ENCODE data around the gene SGCD. TPM values are rescaled to one million over a fixed set of nuclear protein-coding genes. Genes with fewer than 3 reads are reported as not detected.

The SGCD gene
- polyA plus RNA-seq, 1 of the 3 experiments (the other 2 are of a cell fraction), result 0.87 TPM

- CTCF ChIA-PET, result no interaction called here
- H3K4me1 ChIP-seq (ENCODE audit: control insufficient read depth in 1 of 2, insufficient read depth in 2 of 2, low read depth in 1 of 2, low read length in 1 of 2), result no peaks in the 10 kb centered on the region
- H3K27me3 ChIP-seq (ENCODE audit: insufficient read depth), result no peaks in the 10 kb centered on the region
- no peaks in the 10 kb centered on the region for H3K9me3 ChIP-seq
- no peak overlapping the region for H3K4me2 ChIP-seq
- WGBS (ENCODE audit: low lambda C conversion rate), result 32% methylated on average over 2 of the region's 5 CpGs
- H3K79me2 ChIP-seq (ENCODE audit: insufficient read depth), result no peaks in the 10 kb centered on the region
- DNase-seq, result no peak
- H3K4me3 ChIP-seq (ENCODE audit: low read depth in 2 of 2, low read length in 1 of 2), result no peak overlapping the region
- H3F3A ChIP-seq (replicated peaks; ENCODE audit: insufficient read depth), result no peaks in the 10 kb centered on the region
- H4K20me1 ChIP-seq (ENCODE audit: insufficient read depth), result no peaks in the 10 kb centered on the region
- no peak overlapping the region for H3K27ac ChIP-seq (ENCODE audit: low read depth in 2 of 2, low read length in 1 of 2)
- H2AFZ ChIP-seq (ENCODE audit: low read depth), result no peak overlapping the region
- TF ChIP-seq ELF1 (IDR thresholded peaks at IDR 0.05) (no peak), TCF12 (IDR thresholded peaks at IDR 0.05) (no peak), GATA2 (CRISPR knock-in tag; IDR thresholded peaks at IDR 0.05) (no peak), TEAD4 (IDR thresholded peaks at IDR 0.05; ENCODE audit: borderline replicate concordance, insufficient read depth) (no peak), RAD21 (IDR thresholded peaks at IDR 0.05; ENCODE audit: low read length) (no peak)
- POLR2A ChIA-PET, result no interaction called here
- no peak overlapping the region for H3K9ac ChIP-seq
- no peaks in the 10 kb centered on the region for H3K36me3 ChIP-seq (replicated peaks in 1 of 2; ENCODE audit: control insufficient read depth in 1 of 2, insufficient read depth in 2 of 2, low read length in 1 of 2)
- no peaks in the 10 kb centered on the region for H3K9me2 ChIP-seq
These were observed 178.1 kb downstream of the SGCD start for GRCh38 chr5:156505101-156505500.

GRCh38 chr5:156513123-156513815, 186.3 kb downstream of the SGCD start:
- no peak overlapping the region for H3K4me3 ChIP-seq (ENCODE audit: low read depth in 2 of 2, low read length in 1 of 2)
- H2AFZ ChIP-seq (ENCODE audit: low read depth), result no peak overlapping the region
- POLR2A ChIA-PET, result no interaction called here
- no peaks in the 10 kb centered on the region for H3K36me3 ChIP-seq (replicated peaks in 1 of 2; ENCODE audit: control insufficient read depth in 1 of 2, insufficient read depth in 2 of 2, low read length in 1 of 2)
- H3K9me2 ChIP-seq, result no peaks in the 10 kb centered on the region
- no peaks in the 10 kb centered on the region for H3F3A ChIP-seq (replicated peaks; ENCODE audit: insufficient read depth)
- no peaks in the 10 kb centered on the region; the same call in 1 of the 2 replicates for H3K9me3 ChIP-seq
- H3K9ac ChIP-seq, result no peak overlapping the region
- H3K4me2 ChIP-seq, result no peak overlapping the region
- TF ChIP-seq, protein P1, sequence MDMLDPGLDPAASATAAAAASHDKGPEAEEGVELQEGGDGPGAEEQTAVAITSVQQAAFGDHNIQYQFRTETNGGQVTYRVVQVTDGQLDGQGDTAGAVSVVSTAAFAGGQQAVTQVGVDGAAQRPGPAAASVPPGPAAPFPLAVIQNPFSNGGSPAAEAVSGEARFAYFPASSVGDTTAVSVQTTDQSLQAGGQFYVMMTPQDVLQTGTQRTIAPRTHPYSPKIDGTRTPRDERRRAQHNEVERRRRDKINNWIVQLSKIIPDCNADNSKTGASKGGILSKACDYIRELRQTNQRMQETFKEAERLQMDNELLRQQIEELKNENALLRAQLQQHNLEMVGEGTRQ (IDR thresholded peaks at IDR 0.05; ENCODE audit: borderline replicate concordance, low read depth, low read length), result no peak
- TF ChIP-seq RFX5 (IDR thresholded peaks at IDR 0.05; ENCODE audit: low read length), result no peak
- TF ChIP-seq, protein P2, sequence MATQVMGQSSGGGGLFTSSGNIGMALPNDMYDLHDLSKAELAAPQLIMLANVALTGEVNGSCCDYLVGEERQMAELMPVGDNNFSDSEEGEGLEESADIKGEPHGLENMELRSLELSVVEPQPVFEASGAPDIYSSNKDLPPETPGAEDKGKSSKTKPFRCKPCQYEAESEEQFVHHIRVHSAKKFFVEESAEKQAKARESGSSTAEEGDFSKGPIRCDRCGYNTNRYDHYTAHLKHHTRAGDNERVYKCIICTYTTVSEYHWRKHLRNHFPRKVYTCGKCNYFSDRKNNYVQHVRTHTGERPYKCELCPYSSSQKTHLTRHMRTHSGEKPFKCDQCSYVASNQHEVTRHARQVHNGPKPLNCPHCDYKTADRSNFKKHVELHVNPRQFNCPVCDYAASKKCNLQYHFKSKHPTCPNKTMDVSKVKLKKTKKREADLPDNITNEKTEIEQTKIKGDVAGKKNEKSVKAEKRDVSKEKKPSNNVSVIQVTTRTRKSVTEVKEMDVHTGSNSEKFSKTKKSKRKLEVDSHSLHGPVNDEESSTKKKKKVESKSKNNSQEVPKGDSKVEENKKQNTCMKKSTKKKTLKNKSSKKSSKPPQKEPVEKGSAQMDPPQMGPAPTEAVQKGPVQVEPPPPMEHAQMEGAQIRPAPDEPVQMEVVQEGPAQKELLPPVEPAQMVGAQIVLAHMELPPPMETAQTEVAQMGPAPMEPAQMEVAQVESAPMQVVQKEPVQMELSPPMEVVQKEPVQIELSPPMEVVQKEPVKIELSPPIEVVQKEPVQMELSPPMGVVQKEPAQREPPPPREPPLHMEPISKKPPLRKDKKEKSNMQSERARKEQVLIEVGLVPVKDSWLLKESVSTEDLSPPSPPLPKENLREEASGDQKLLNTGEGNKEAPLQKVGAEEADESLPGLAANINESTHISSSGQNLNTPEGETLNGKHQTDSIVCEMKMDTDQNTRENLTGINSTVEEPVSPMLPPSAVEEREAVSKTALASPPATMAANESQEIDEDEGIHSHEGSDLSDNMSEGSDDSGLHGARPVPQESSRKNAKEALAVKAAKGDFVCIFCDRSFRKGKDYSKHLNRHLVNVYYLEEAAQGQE (IDR thresholded peaks at IDR 0.05; ENCODE audit: low read depth, low read length), result no peak
- no peak for TF ChIP-seq POLR2AphosphoS5 (IDR thresholded peaks at IDR 0.05; ENCODE audit: low read depth, low read length)
- TF ChIP-seq GABPA (IDR thresholded peaks at IDR 0.05; ENCODE audit: low read depth), result no peak
- TF ChIP-seq CHD2 (IDR thresholded peaks at IDR 0.05; ENCODE audit: low read length, partially characterized antibody), result no peak
- TF ChIP-seq MXI1 (IDR thresholded peaks at IDR 0.05; ENCODE audit: low read depth, low read length), result no peak
- TF ChIP-seq JUND (IDR thresholded peaks at IDR 0.05), result no peak
- TF ChIP-seq PBX3 (IDR thresholded peaks at IDR 0.05), result no peak
- TF ChIP-seq ELF1 (IDR thresholded peaks at IDR 0.05), result no peak
- H3K27ac ChIP-seq (ENCODE audit: low read depth in 2 of 2, low read length in 1 of 2), result no peak overlapping the region
- H3K79me2 ChIP-seq (ENCODE audit: insufficient read depth), result no peaks in the 10 kb centered on the region
- no peaks in the 10 kb centered on the region for H4K20me1 ChIP-seq (ENCODE audit: insufficient read depth)
- H3K4me1 ChIP-seq (ENCODE audit: control insufficient read depth in 1 of 2, insufficient read depth in 2 of 2, low read depth in 1 of 2, low read length in 1 of 2), result no peaks in the 10 kb centered on the region
- CTCF ChIA-PET, result no interaction called here
- no peak for DNase-seq
- no peaks in the 10 kb centered on the region for H3K27me3 ChIP-seq (ENCODE audit: insufficient read depth)
- 6% methylated on average over 2 of the region's 2 CpGs for whole genome bisulfite sequencing (ENCODE audit: low lambda C conversion rate)

Measured in SK-N-SH (cell line).